Heart right ventricle (tissue), 16 donors: ENCODE measurements around the gene CACNA2D2. TPM values are rescaled to one million over a fixed set of nuclear protein-coding genes. Genes with fewer than 3 reads are reported as not detected.

Source experiments
- ATAC-seq, 8 donors: fragments of 200-7000 bp; cut with Tn5 transposase; one replicate each; pipeline ENCODE4 v1.9.1; 2020; ENCODE audit warnings: mild to moderate bottlenecking in 8 of 8, moderate library complexity in 8 of 8, moderate number of reproducible peaks in 1 of 8
- DNase-seq, 2 donors: peaks; one replicate each; pipeline ENCODE4 v3.0.0-alpha.2; 2020
- H3K27ac ChIP-seq, 10 donors: fragments of 200-600 bp; sonication (generic) in 2 of 10; one replicate each; pipeline versions ENCODE4 v1.5.0 to v1.8.0; 2020 to 2022; ENCODE audit warnings: mild to moderate bottlenecking in 3 of 10
- H3K27me3 ChIP-seq, 7 donors: fragments of 200-600 bp; one replicate each; pipeline ENCODE4 v1.8.0; 2021 to 2022; ENCODE audit warnings: mild to moderate bottlenecking in 2 of 7
- H3K36me3 ChIP-seq, 9 donors: fragments of 200-600 bp; sonication (generic) in 1 of 9; one replicate each; pipeline versions ENCODE4 v1.5.0 to v1.8.0; 2020 to 2022; ENCODE audit warnings: mild to moderate bottlenecking in 2 of 9
- H3K4me1 ChIP-seq, 9 donors: fragments of 200-600 bp; sonication (generic) in 1 of 9; one replicate each; pipeline versions ENCODE4 v1.5.0 to v1.8.0; 2020 to 2022; ENCODE audit warnings: mild to moderate bottlenecking in 4 of 9
- H3K4me3 ChIP-seq, 10 donors: fragments of 200-600 bp; sonication (generic) in 2 of 10; one replicate each; pipeline versions ENCODE4 v1.5.0 to v1.8.0; 2020 to 2022; ENCODE audit warnings: mild to moderate bottlenecking in 7 of 10, moderate library complexity in 2 of 10
- H3K9me3 ChIP-seq, 11 donors: fragments of 200-600 bp in 10 of 11; sonication (generic) in 2 of 11; one replicate each; pipeline versions ENCODE4 v1.5.0 to v1.8.0; 2013 to 2022; ENCODE audit warnings: mild to moderate bottlenecking in 2 of 11, control low read depth in 1 of 11, moderate library complexity in 1 of 11
- CTCF ChIP-seq, 9 donors: fragments of 200-600 bp; sonication (generic) in 2 of 9; IDR thresholded peaks; one replicate each; pipeline versions ENCODE4 v1.5.0 to v1.8.0; 2021 to 2022; ENCODE audit warnings: antibody characterized with exemption in 9 of 9, mild to moderate bottlenecking in 5 of 9, moderate library complexity in 1 of 9
- WGBS, 2 donors: extraction: QIAGEN DNeasy Blood & Tissue Kit; methylation state at CpG; one replicate each; pipeline ENCODE4 v1.1.7; 2013; ENCODE audit warnings: inconsistent platforms in 1 of 2; 5-methylcytosine and 5-hydroxymethylcytosine counted together
- intact Hi-C, 10 donors: fragments of 100-400 bp; cut with DNase I; formaldehyde crosslinking; loops; one replicate each; pipeline versions ENCODE4 v1.11.1 to v1.14.2; 2022
- polyA plus RNA-seq, 2 donors: library from polyadenylated mRNA; stranded (reverse); fragments of 200-250 nt; gene quantifications; one replicate each; pipeline ENCODE4 v1.2.3, GENCODE V29; 2013
- total RNA-seq, 10 donors: library from RNA; stranded (reverse); fragmentation: NEBNext Ultra II Directional in 3 of 10; extraction: Animal tissue kit (Norgen Biotek cat#: 25700) in 3 of 10; gene quantifications; one replicate each; pipeline versions ENCODE4 v1.2.1 to v1.2.4, GENCODE V29; 2021 to 2023
- donor health status: Arrhythmogenic right ventricular cardiomyopathy.
- donor health status: ischemic (EF 13 %, LVEDD 7.1; RV severe dilation, severe dysfunction).
- donor health status: healthy with polysubstance abuse.
- donor health status: DM: no; HTN: yes; CAD: no.
- donor health status: DM: no; HTN: no; CAD: no.
- donor health status: ischemic (EF 25% LVEDD 6.9; RV normal size, moderate dysfunction).
- donor health status: ischemic (EF 25% LVEDD 5.7; RV mildly dilated, moderate dysfunction).
- donor health status: healthy.
- donor health status: DM: yes; HTN: yes; CAD: no.
- donor health status: Ischemic cardiomyopathy.
- donor health status: ischemic (EF 35%, LVEDD 5.7; RV mildly dilated, moderate dysfunction).
- donor health status: nonischemic (EF 11% LVEDD 7.7; RV severe dilation, severe dysfunction).
- donor health status: DM: yes; HTN: yes; CAD: no.
- donor health status: PGD.
- donor health status: ischemic (EF 29% LVEDD 5.4; RV normal size, mild dysfunction).
- donor health status: nonischemic (EF 23%, LVEDD 6.1; RV moderate dilation, normal function).

The CACNA2D2 gene
- total and polyA plus RNA-seq, 12 donors, result 0.42 to 3.9 (median 2.4) TPM

- Histone ChIP-seq H3K27ac (no peak overlapping the region), H3K4me3 (no peak overlapping the region), H3K36me3 (no peaks in the 10 kb centered on the region), H3K9me3 (no peaks in the 10 kb centered on the region), H3K4me1 (peaks cover 0 to 9% (median 0%) of the 10 kb centered on the region in 9 donors), H3K27me3 (no peaks in the 10 kb centered on the region)
- TF ChIP-seq CTCF (IDR thresholded peaks at IDR 0.05), result no peak
- DNase-seq (no peak), ATAC-seq (no peak)
- intact Hi-C loops, result no loop called here
- WGBS, 2 donors, result 88 to 90% methylated on average over 13 of the region's 13 CpGs
Measured at GRCh38 chr3:50448752-50449539, 54.5 kb downstream of the CACNA2D2 start.

DNA sequence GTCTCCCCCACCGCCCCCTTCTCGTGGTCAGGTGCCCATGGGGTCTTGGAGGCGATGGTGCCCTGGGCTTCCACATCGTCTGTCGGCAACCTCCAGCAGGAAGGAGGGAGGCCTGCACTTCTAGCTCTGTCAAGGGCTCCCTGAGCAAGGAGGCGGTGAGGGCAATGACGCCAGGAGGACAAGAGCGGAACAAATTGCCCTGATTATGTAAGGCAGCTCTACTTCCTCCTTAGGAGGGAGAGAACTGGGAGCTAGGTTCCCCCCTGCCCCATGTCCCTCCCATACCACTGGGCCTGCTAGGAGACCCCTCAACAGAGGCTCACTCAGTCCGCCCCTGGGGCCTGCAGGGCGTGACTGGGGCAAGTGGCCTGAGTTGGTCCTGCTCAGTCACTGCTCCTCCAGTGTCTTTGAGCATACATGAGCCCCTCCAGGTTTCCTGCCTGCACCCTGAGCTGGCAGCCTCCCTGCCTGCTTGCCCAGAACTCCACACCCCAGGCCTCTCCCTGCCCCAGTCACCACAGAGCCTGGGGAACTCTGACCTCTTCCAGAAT, 56.1 kb downstream of the CACNA2D2 start:
- WGBS, 2 donors, result 88 to 89% methylated on average over 10 of the region's 10 CpGs
- ATAC-seq (no peak), DNase-seq (no peak)
- Histone ChIP-seq H3K4me3 (no peak overlapping the region), H3K4me1 (peaks cover 0 to 13% (median 6%) of the 10 kb centered on the region in 9 donors), H3K36me3 (no peaks in the 10 kb centered on the region), H3K9me3 (no peaks in the 10 kb centered on the region), H3K27me3 (no peaks in the 10 kb centered on the region), H3K27ac (peak overlapping the region in 1 of 10 donors; percentile 62)
- TF ChIP-seq CTCF (IDR thresholded peaks at IDR 0.05), result no peak
- intact Hi-C loops, result no loop called here

DNA sequence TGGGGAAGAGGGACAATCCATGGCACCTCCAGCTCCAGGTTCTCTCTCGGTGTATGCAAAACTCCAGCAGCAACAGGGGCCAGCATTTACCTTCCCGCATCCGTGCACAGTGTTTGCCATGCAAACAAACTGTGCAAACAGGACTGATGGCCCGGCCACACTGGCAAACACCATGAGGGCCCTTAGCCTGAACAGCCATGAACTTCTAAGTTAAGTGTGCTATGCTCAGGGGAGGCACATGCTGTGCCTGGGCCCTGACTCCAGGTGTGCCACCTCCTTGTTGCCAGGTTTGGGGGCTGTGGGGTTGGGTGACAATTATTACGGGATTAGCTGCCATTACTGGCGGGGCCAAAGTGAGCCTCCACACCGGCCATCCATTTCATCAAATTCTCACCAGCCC, 57.5 kb downstream of the CACNA2D2 start:
- Histone ChIP-seq H3K36me3 (no peaks in the 10 kb centered on the region), H3K4me1 (peaks cover 2 to 25% (median 13%) of the 10 kb centered on the region in 9 donors), H3K27me3 (no peaks in the 10 kb centered on the region), H3K4me3 (no peak overlapping the region), H3K9me3 (no peaks in the 10 kb centered on the region), H3K27ac (no peak overlapping the region)
- 96 to 97% methylated on average over 7 of the region's 7 CpGs for WGBS, 2 donors
- no peak for DNase-seq
- no peak for ATAC-seq
- intact Hi-C loops, result no loop called here
- TF ChIP-seq CTCF (IDR thresholded peaks at IDR 0.05), result no peak

DNA sequence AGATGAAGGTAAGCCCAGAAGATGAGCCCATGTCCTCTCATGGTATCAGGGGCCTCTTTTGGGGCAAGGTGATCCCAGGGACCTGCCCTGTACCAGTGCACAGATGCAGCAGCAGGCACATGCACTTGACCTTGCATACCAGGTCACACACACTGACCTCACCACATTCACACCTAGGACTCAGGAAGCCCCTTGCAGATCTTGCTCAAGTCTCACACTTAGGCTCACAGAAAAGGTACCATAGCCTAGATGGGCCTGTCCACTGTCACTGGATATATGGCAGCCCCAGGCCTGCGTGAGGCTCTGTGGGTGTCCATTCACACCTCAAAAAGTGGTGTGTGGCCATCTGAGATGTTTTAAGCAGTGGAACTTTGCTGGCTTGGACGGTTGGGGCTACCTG, 58.7 kb downstream of the CACNA2D2 start:
- Histone ChIP-seq H3K4me3 (no peak overlapping the region), H3K27ac (no peak overlapping the region), H3K27me3 (no peaks in the 10 kb centered on the region), H3K4me1 (peaks cover 2 to 24% (median 13%) of the 10 kb centered on the region in 9 donors), H3K9me3 (no peaks in the 10 kb centered on the region), H3K36me3 (no peaks in the 10 kb centered on the region)
- intact Hi-C loops, result no loop called here
- WGBS, 2 donors, result 91 to 94% methylated on average over 2 of the region's 2 CpGs
- no peak for TF ChIP-seq CTCF (IDR thresholded peaks at IDR 0.05)
- no peak for ATAC-seq
- no peak for DNase-seq
